Measurements from ENCODE around the gene CDHR3. TPM values are rescaled to one million over a fixed set of nuclear protein-coding genes. Genes with fewer than 3 reads are reported as not detected.

The CDHR3 gene
- total RNA-seq, 1 donor from 2014 or later: 5.4 TPM

DNA sequence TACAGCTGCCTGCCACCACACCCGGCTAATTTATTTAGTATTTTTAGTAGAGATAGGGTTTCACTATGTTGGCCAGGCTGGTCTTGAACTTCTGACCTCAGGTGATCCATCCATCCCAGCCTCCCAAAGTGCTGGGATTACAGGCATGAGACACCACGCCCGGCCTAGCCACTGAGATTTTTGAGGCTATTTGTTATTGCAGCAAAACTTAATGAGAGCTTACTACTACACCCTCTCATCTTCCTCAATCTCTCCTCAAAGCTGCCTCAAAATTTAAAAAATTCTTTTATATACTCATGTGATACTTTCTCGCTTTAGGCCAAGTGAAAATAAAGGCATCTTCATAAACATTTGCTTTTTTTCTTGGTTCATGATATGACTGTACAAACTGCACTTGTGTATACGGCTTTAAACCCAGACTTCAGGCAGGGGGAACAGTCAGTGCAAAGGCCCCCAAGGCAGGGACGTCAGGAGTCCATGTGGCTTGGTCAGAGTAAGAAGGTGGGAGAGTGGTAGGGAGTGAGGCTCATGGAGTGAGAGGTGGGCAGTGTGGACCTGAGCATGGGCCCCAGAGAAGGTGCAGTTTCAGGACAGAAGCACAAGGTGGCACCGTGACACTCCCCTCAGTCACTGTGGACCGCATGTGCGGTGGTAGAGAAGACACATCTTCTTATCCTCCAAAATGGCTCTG lies 93.6 kb downstream of the CDHR3 start:
- no peaks in the 10 kb centered on the region for H3K9me3 Mint-ChIP-seq
- H3K4me3 Mint-ChIP-seq: peak overlapping the region; percentile 27
- peaks cover 28% of the 10 kb centered on the region for H3K4me1 Mint-ChIP-seq
- peak; percentile 58 for DNase-seq (ENCODE audit: low read depth, low spot score)
- TF ChIP-seq, protein P1, sequence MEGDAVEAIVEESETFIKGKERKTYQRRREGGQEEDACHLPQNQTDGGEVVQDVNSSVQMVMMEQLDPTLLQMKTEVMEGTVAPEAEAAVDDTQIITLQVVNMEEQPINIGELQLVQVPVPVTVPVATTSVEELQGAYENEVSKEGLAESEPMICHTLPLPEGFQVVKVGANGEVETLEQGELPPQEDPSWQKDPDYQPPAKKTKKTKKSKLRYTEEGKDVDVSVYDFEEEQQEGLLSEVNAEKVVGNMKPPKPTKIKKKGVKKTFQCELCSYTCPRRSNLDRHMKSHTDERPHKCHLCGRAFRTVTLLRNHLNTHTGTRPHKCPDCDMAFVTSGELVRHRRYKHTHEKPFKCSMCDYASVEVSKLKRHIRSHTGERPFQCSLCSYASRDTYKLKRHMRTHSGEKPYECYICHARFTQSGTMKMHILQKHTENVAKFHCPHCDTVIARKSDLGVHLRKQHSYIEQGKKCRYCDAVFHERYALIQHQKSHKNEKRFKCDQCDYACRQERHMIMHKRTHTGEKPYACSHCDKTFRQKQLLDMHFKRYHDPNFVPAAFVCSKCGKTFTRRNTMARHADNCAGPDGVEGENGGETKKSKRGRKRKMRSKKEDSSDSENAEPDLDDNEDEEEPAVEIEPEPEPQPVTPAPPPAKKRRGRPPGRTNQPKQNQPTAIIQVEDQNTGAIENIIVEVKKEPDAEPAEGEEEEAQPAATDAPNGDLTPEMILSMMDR (conservative IDR thresholded peaks at IDR 0.05): peak; percentile 80
- no peaks in the 10 kb centered on the region for H3K27me3 Mint-ChIP-seq (ENCODE audit: low read depth)
- H3K27ac Mint-ChIP-seq (ENCODE audit: unreplicated experiment): no peak overlapping the region
- H3K36me3 Mint-ChIP-seq (ENCODE audit: low read depth): no peaks in the 10 kb centered on the region

DNA sequence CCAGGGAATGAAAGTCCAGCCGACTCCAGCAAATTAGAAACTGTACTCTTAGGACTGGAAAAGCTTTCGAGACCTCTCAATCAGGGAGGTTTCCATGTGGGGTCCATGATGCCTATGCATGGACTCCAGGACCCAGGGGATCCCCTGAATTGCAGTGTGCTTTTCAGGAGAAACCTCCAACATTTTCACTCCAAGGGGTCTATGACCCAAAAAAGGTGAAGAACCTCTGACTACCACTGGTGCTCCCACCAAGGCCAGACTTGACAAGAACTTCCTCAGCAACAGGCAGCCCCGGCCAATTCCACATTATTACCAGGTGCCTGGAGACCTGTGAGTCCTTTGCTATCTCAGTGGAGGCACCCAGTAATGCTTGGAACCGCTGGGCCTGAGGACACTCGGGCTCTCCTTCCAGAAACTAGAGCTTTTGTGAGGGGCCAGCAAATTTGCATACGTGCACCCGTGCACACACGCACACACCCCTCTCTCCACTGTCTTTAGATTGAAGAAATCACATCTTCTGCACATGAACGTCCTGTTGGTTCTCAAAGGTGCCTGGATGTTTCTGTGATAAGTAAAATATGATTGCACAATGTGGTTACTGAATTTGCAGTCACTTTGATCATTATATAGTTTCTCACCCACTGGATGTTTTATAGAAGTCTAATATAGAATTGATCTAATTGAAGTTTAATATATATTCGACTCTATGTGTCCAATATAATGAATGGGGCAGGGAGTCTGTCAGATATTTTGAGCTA lies 94.3 kb downstream of the CDHR3 start:
- TF ChIP-seq, protein P1 (conservative IDR thresholded peaks at IDR 0.05): no peak
- Mint-ChIP-seq H3K4me1 (peaks cover 32% of the 10 kb centered on the region), H3K36me3 (ENCODE audit: low read depth) (no peaks in the 10 kb centered on the region), H3K9me3 (no peaks in the 10 kb centered on the region), H3K27me3 (ENCODE audit: low read depth) (no peaks in the 10 kb centered on the region), H3K27ac (ENCODE audit: unreplicated experiment) (no peak overlapping the region), H3K4me3 (peak overlapping the region; percentile 27)
- no peak for DNase-seq (ENCODE audit: low read depth, low spot score)

DNA sequence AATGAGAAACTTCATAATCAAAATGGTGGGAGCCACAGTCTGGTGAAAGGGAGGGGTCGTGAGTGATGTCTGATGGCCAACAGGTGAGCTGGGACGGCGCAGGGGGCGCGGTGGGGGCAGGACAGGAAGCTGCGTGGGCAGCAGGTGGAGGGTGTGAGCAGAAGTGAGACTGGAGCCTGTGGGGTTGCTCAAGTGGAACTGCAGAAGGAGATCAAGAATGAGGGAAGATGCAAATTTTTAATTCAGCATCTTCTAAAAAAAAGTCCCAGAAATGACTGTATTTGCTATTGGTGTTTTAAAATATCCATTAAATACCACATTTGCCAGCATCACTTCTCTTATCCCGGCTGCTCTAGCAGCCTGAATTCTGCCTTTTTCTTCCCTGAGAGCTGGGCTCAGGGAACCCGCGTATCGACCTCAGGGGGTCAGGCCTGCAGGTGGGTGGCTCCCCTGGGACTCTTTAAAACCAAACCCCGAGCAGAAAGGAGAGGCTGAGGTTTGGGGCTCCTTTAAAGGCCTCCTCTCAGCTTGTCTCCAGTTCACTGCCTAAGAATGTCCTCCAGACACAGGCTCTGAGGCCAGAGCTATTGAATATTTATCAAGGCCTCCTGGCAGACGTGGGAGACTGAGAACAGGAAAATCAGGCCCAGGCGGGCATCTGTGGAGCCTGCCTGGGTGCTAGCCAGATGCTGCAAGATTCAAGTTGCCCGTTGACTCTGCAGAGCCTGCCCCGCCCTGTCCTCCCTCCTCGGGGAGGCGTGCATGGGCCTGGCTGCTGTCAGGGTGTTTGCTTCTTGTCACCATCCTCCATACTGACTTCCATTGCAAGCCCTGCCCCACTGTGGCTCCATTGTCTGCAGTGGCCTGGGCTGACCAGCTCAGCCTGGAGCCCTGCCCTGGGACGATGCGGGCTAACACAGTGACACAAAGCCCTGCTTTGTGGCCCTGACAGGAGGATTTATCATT lies 95.2 kb downstream of the CDHR3 start:
- H3K4me1 Mint-ChIP-seq: peaks cover 40% of the 10 kb centered on the region
- TF ChIP-seq, protein P1 (conservative IDR thresholded peaks at IDR 0.05): no peak
- no peaks in the 10 kb centered on the region for H3K9me3 Mint-ChIP-seq
- H3K27ac Mint-ChIP-seq (ENCODE audit: unreplicated experiment): peak overlapping the region; percentile 93
- peak; percentile 56 for DNase-seq (ENCODE audit: low read depth, low spot score)
- H3K27me3 Mint-ChIP-seq (ENCODE audit: low read depth): no peaks in the 10 kb centered on the region
- H3K4me3 Mint-ChIP-seq: peak overlapping the region; percentile 5
- H3K36me3 Mint-ChIP-seq (ENCODE audit: low read depth): no peaks in the 10 kb centered on the region

DNA sequence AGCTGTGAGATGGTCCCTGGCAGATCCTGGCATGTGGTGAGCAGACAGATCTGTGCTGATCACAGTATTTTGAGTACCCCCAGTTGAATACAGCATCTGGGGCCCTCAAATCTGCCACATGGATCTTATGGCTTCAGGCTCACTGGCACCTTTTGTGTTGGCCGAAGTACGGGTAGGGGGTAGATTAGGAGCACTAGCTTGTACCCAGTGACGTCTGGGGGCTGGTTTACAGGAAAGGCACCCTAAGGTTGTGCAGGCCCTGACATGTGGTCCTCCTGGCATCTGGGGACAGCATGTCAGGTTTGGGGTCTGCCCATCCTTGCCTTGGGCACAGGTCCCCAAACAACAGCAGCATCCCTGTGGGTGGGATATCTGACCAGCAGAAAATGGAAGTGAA lies 95.9 kb downstream of the CDHR3 start:
- TF ChIP-seq, protein P1 (conservative IDR thresholded peaks at IDR 0.05): no peak
- peak overlapping the region; percentile 5 for H3K4me3 Mint-ChIP-seq
- H3K27me3 Mint-ChIP-seq (ENCODE audit: low read depth): no peaks in the 10 kb centered on the region
- DNase-seq (ENCODE audit: low read depth, low spot score): no peak
- peak overlapping the region; percentile 93 for H3K27ac Mint-ChIP-seq (ENCODE audit: unreplicated experiment)
- H3K36me3 Mint-ChIP-seq (ENCODE audit: low read depth): no peaks in the 10 kb centered on the region
- H3K4me1 Mint-ChIP-seq: peaks cover 47% of the 10 kb centered on the region
- no peaks in the 10 kb centered on the region for H3K9me3 Mint-ChIP-seq

DNA sequence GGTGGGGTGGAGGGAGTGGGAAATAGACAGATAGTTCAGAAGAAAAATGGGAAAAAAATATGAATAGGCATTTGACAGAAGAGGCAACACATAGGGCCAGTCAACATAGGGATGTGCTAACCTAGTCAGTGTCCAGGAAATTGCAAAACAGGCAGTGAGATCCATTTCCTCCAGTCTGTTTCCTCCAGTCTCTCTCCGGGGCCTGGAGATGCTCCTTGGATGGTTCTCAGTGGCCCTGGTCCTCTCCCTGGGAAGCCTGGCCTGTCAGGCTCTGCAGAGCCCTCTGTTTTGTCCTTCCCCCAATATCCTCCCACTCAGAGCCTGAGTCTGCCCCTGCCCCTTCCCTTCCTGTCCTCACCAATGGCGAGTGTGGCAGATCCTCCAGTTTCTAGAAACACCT lies 96.5 kb downstream of the CDHR3 start:
- peaks cover 53% of the 10 kb centered on the region for H3K4me1 Mint-ChIP-seq
- TF ChIP-seq, protein P1 (conservative IDR thresholded peaks at IDR 0.05): no peak
- no peak overlapping the region for H3K4me3 Mint-ChIP-seq
- H3K9me3 Mint-ChIP-seq: no peaks in the 10 kb centered on the region
- DNase-seq (ENCODE audit: low read depth, low spot score): no peak
- H3K27ac Mint-ChIP-seq (ENCODE audit: unreplicated experiment): peak overlapping the region; percentile 93
- H3K27me3 Mint-ChIP-seq (ENCODE audit: low read depth): no peaks in the 10 kb centered on the region
- H3K36me3 Mint-ChIP-seq (ENCODE audit: low read depth): no peaks in the 10 kb centered on the region

Measured in neural crest cell (in vitro differentiated cells).